HEK293T (cell line): ENCODE measurements around the gene ADGRD1.

ENCODE experiments used
- ARNT ChIP-seq: fragments of 450-650 bp; IDR thresholded peaks from 2 replicates; pipeline ENCODE4 v1.6.1; 2017; ENCODE audit warnings: mild to moderate bottlenecking
- ELF4 ChIP-seq: fragments of 450-650 bp; IDR thresholded peaks from 2 replicates; pipeline ENCODE4 v1.6.1; 2017; ENCODE audit warnings: antibody characterized with exemption
- FOXA1 ChIP-seq: fragments of 450-650 bp; IDR thresholded peaks from 2 replicates; pipeline ENCODE4 v1.6.1; 2016; ENCODE audit warnings: mild to moderate bottlenecking
- FOXM1 ChIP-seq: fragments of 450-650 bp; IDR thresholded peaks from 2 replicates; pipeline ENCODE4 v1.6.1; 2017; ENCODE audit warnings: mild to moderate bottlenecking, borderline replicate concordance
- SP1 ChIP-seq: fragments of 450-650 bp; IDR thresholded peaks from 2 replicates; pipeline ENCODE4 v1.6.1; 2017
- SUZ12 ChIP-seq: fragments of 450-650 bp; IDR thresholded peaks from 2 replicates; pipeline ENCODE4 v1.6.1; 2016; ENCODE audit warnings: mild to moderate bottlenecking
- TARDBP ChIP-seq: fragments of 450-650 bp; IDR thresholded peaks from 2 replicates; pipeline ENCODE4 v1.6.1; 2016

DNA sequence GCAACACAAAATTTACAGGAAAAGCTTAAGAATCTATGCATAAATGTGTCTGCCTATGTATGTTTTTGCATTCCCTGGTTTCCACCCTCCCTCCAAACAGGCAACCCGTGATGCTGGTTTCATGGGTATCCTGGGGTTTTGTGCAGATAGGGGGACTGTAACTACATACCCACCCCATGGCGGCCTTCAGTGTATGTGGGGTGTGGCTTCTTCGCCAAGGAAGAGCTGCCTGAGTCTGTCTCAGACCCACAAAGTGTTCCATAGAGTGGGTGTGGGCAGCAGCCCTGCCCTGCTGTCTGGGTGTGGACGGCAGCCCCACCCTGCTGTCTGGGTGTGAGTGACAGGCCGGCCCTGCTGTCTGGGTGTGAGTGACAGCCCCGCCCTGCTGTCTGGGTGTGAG lies 174.8 kb downstream of the ADGRD1 start:
- no peak for TF ChIP-seq FOXA1
- TF ChIP-seq SP1 = no peak
- no peak for TF ChIP-seq FOXM1
- no peak for TF ChIP-seq SUZ12
- no peak for TF ChIP-seq ARNT
- TF ChIP-seq ELF4 = no peak
- no peak for TF ChIP-seq TARDBP
